Measurements from ENCODE around the gene GSG1L.

The GSG1L gene

GRCh38 chr16:27806986-27807385 lies 256.5 kb downstream of the GSG1L start:
- FAIRE-seq: no peak

- FAIRE-seq: no peak
Measured at GRCh38 chr16:27806388-27806787, 257.1 kb downstream of the GSG1L start.

- no peak for FAIRE-seq
Measured at GRCh38 chr16:27805828-27806351, 257.6 kb downstream of the GSG1L start.

GRCh38 chr16:27803775-27804549 lies 259.6 kb downstream of the GSG1L start:
- no peak for FAIRE-seq

GRCh38 chr16:27802664-27803439 lies 260.7 kb downstream of the GSG1L start:
- FAIRE-seq: no peak

GRCh38 chr16:27801289-27801945 lies 262.1 kb downstream of the GSG1L start:
- FAIRE-seq: no peak

- FAIRE-seq: no peak
Measured at GRCh38 chr16:27800817-27801216, 262.7 kb downstream of the GSG1L start.

- no peak for FAIRE-seq
Measured at GRCh38 chr16:27799896-27800295, 263.6 kb downstream of the GSG1L start.

GRCh38 chr16:27798241-27798640 lies 265.3 kb downstream of the GSG1L start:
- FAIRE-seq: no peak

- no peak for FAIRE-seq
Measured at GRCh38 chr16:27795992-27796614, 267.4 kb downstream of the GSG1L start.

GRCh38 chr16:27793249-27793622 lies 270.3 kb downstream of the GSG1L start:
- FAIRE-seq: no peak

- FAIRE-seq: no peak
Measured at GRCh38 chr16:27792486-27793248, 270.8 kb downstream of the GSG1L start.

- no peak for FAIRE-seq
Measured at GRCh38 chr16:27791404-27791719, 272.2 kb downstream of the GSG1L start.

GRCh38 chr16:27790546-27791403 lies 272.7 kb downstream of the GSG1L start:
- FAIRE-seq: no peak

GRCh38 chr16:27789595-27790241 lies 273.8 kb downstream of the GSG1L start:
- FAIRE-seq: no peak

- no peak for FAIRE-seq
Measured at GRCh38 chr16:27789150-27789549, 274.4 kb downstream of the GSG1L start.

GRCh38 chr16:27787665-27788064 lies 275.8 kb downstream of the GSG1L start:
- FAIRE-seq: no peak

- FAIRE-seq: no peak
Measured at GRCh38 chr16:27786923-27787625, 276.4 kb downstream of the GSG1L start.

- FAIRE-seq: no peak
Measured at GRCh38 chr16:27786221-27786922, 277.1 kb downstream of the GSG1L start.

- no peak for FAIRE-seq
Measured at GRCh38 chr16:27785307-27785678, 278.2 kb downstream of the GSG1L start.
